GM19043 (cell line): ENCODE results near the gene DDHD1.
"Not testable (repeated sequence)": the region's sequence is repeated elsewhere in the genome, so short reads cannot be mapped to it uniquely, and the experiment has no call there.

Experiments
- ATAC-seq: cut with Tn5 transposase; IDR thresholded peaks from one replicate; pipeline ENCODE4 v1.9.1; 2021; ENCODE audit warnings: low read depth; ENCODE audit not compliant: unreplicated experiment

DDHD1 gene

GRCh38 chr14:53152184-53152886 lies 788 bp downstream of the DDHD1 start:
- peak; percentile 14 for ATAC-seq

GRCh38 chr14:53151523-53152183 lies 1.5 kb downstream of the DDHD1 start:
- ATAC-seq, result no peak

GRCh38 chr14:53149668-53150316 lies 3.3 kb downstream of the DDHD1 start:
- ATAC-seq, result no peak

DNA sequence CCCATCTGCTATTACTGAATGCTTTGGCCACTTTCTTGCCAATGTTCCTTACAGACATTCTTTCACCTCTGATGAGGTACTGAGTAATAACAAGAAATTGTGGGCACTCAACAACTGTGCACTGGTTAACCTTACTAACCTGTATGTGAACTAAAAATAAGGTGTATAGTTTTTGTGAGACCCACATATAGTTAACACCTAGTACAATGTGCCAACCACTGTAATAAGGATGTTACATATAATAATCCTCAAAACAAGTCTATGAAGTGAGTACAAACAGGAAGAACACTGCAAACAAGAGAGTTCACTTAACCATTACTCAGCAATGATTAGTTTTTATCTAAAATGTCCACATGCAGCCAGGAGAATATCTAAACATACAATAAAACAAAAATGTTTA lies 4.5 kb downstream of the DDHD1 start:
- ATAC-seq, result no peak

- no peak for ATAC-seq
Measured at GRCh38 chr14:53147893-53148292, 5.2 kb downstream of the DDHD1 start.

GRCh38 chr14:53147208-53147607 lies 5.9 kb downstream of the DDHD1 start:
- peak; percentile 35 for ATAC-seq

DNA sequence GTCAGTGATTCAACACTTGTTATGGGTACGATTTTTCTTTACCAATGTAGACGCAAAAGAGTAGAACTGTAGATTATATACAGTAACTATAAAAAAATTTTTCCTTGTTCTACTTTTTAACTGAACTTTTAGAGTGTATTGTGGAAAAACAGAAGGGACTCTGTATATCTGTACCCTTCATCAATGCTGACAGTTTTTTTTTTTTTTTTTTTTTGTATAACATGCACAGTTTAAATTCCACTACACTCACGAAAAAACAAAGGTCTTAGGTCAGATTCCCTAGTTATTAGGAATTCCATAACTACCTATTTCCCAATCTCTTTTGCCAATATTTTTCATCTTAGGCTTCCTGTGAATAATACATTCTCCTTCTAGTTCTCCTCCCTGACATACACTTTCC lies 6.4 kb downstream of the DDHD1 start:
- ATAC-seq, result no peak

GRCh38 chr14:53144244-53144643 lies 8.9 kb downstream of the DDHD1 start:
- ATAC-seq, result peak; percentile 60

- no peak for ATAC-seq
Measured at GRCh38 chr14:53140585-53140984, 12.5 kb downstream of the DDHD1 start.

DNA sequence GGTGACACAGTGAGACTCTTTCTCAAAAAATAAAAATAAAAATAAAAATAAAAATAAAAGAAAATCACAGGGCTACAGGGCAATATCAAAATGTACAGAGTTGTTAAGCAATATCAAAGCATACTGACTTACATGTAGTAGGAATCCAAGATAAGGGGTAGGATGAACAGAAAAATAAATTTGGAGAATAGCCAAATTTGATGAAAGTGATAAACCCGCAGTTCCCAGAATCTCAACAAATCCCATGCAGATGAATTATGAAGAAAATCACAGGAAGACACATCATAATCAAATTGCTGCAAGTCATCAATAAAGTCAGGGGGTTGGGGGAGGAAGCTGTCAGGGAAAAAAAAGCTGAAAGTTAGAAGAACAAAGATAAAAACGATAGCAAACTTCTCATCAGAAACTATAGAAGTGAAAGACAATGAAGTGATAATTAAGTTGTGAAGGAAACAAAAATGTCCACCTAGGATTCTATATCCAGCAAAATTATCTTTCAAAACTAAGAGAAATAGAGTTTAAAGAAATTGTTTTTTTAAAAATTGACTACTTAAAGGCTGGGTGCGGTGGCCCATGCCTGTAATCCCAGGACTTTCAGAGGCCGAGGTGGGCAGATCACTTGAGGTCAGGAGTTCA lies 15.4 kb downstream of the DDHD1 start:
- ATAC-seq, result no peak

- ATAC-seq, result not testable (repeated sequence)
Measured at GRCh38 chr14:53130491-53130890, 22.6 kb downstream of the DDHD1 start.

DNA sequence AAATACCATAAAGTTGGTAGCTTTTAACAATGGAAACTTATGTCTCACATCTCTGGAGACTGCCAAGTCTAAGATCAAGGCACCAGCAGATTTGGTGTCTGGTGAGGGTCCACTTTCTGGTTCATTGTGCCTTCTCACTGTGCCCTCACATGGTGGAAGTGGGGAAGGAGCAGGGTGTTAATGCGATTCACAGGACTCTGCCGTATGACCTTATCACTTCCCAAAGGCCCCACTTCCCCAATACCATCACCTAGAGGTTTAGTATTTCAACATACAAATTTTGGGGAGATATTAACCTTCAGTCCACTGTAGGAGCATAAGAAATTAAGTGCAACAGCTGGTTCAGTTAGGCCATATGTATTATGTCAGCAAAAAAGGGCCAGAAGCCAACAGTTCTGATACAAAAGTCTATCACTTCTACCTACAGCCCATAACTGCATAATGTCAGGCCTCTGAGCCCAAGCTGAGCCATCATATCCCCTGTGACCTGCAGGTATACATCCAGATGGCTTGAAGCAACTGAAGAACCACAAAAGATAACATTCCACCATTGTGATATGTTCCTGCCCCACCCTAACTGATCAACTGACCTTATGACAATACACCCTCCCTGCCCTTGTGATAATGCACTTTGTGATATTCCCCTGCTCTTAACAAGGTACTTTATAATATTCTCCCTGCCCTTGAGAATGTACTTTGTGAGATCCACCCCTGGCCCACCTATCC lies 24.7 kb downstream of the DDHD1 start:
- ATAC-seq, result no peak

DNA sequence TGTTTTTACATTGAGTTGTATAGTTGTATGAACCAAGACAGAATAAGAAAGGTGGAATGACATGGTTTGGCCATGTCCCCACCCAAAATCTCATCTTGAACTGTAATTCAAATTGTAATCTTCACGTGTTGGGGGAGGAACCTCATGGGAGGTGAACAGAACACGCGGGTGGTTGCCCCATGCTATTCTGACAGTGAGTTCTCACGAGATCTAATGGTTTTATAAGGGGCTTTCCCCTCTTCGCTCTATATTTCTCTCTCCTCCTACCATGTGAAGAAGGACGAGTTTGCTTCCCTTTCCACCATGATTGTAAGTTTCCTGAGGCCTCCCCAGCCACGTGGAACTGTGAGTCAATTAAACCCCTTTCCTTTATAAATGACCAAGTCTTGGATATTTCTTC lies 25.3 kb downstream of the DDHD1 start:
- no peak for ATAC-seq

DNA sequence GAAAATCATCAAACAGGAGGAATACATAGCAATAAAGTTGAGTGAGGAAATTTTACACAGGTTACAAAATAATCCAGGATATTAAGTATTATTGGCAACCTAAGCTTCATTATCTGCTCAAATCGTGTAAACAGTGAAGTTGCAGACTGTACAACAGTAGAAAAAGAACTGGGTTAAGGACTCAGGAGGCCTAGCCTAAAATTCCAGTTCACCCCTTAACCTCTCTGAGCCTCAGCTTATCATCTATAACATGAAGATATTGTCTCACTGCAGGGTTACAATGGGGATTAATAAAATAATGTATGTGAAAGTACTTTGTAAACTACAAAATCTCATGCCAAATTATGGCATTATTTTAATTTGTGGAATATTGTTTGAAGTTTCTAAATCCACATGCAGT lies 26.0 kb downstream of the DDHD1 start:
- no peak for ATAC-seq

GRCh38 chr14:53126731-53127130 lies 26.4 kb downstream of the DDHD1 start:
- no peak for ATAC-seq

DNA sequence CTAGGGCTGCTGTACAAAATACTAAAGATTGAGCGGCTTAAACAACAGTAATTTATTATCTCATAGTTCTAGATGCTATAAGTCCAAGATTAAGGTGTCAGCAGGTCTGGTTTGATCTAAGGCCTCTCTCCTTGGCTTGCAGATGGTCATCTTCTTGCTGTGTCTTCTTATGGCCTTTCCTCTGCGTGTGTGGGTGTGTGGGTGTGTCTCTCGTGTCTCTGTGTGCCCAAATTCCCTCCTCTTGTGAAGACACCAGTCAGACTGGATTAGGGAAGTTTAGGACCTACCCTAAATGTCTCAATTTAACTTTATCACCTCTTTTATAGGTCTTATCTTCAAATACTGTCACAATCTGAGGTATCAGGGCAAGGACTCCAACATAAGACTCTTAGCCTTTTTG lies 28.3 kb downstream of the DDHD1 start:
- ATAC-seq, result no peak

GRCh38 chr14:53121419-53121818 lies 31.7 kb downstream of the DDHD1 start:
- ATAC-seq, result not testable (repeated sequence)

- ATAC-seq, result not testable (repeated sequence)
Measured at GRCh38 chr14:53117479-53117878, 35.6 kb downstream of the DDHD1 start.

- ATAC-seq, result no peak
Measured at GRCh38 chr14:53113989-53114388, 39.1 kb downstream of the DDHD1 start.

GRCh38 chr14:53110096-53110495 lies 43.0 kb downstream of the DDHD1 start:
- no peak for ATAC-seq
